DND-41 (cell line): ENCODE results near the gene BCL2L11.

ENCODE experiments used
- EZH2 ChIP-seq: IDR thresholded peaks from 3 replicates; pipeline ENCODE4 v1.6.1; 2012; ENCODE audit warnings: borderline replicate concordance, low read depth, mild to moderate bottlenecking, moderate library complexity, low read length, inconsistent platforms; ENCODE audit not compliant: severe bottlenecking
- TF ChIP-seq, protein P1 (sequence below): IDR thresholded peaks from 2 replicates; pipeline ENCODE4 v1.5.1; 2012; ENCODE audit warnings: borderline replicate concordance, low read length, moderate library complexity, mild to moderate bottlenecking; ENCODE audit not compliant: poor library complexity, severe bottlenecking; ENCODE audit errors: extremely low read depth

DNA sequence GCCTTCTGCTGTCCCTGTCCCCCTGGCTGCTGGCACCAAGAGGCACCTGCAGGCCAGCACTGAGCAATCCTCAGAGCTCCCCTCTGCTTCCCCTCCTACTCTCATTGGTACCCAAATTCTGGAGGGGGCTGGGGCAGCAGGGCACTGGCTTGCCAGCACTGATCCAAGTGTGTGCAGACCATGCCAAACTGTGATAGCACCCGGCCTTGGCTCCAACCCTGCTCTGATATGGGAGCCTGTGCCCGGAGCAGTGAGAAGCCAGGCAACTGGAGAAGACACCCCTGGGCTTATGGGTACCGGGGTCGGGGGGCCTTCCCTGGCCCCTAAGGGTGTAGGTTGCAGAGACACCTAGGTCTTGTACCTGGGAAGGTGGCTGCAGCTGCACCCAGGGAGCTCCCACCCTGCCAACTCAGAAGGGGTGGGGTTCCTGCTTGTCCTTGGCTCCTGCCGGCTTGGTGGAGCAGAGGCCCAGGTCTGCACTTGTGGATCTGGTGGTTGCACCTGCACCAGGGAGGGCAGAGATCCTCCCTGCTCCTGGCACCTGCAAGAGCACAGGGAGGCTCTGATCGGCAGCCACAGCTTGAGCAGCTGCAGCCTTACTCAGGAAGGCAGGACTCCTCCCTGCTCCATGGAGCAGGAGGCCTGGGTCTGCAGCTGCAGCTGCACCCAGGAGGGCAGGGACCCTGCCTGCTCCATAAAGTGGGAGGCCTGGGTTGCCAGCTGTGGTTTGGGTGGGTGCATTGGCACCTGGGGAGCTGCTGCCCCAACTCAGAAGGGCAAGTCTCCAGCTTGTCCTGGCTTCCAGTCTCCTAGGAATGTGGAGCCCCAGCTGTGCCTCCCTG, 96.3 kb downstream of the BCL2L11 start:
- TF ChIP-seq, protein P1, sequence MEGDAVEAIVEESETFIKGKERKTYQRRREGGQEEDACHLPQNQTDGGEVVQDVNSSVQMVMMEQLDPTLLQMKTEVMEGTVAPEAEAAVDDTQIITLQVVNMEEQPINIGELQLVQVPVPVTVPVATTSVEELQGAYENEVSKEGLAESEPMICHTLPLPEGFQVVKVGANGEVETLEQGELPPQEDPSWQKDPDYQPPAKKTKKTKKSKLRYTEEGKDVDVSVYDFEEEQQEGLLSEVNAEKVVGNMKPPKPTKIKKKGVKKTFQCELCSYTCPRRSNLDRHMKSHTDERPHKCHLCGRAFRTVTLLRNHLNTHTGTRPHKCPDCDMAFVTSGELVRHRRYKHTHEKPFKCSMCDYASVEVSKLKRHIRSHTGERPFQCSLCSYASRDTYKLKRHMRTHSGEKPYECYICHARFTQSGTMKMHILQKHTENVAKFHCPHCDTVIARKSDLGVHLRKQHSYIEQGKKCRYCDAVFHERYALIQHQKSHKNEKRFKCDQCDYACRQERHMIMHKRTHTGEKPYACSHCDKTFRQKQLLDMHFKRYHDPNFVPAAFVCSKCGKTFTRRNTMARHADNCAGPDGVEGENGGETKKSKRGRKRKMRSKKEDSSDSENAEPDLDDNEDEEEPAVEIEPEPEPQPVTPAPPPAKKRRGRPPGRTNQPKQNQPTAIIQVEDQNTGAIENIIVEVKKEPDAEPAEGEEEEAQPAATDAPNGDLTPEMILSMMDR, result no peak
- no peak for TF ChIP-seq EZH2
